NCI-H187 treated with DMSO at 0.1 percent for 48 hours (cell line): ENCODE measurements around the gene CALHM6.

Source experiments
- DNase-seq: peaks from one replicate; lab custom pipeline; 2025; lab: John Stamatoyannopoulos, UW

Gene CALHM6

DNA sequence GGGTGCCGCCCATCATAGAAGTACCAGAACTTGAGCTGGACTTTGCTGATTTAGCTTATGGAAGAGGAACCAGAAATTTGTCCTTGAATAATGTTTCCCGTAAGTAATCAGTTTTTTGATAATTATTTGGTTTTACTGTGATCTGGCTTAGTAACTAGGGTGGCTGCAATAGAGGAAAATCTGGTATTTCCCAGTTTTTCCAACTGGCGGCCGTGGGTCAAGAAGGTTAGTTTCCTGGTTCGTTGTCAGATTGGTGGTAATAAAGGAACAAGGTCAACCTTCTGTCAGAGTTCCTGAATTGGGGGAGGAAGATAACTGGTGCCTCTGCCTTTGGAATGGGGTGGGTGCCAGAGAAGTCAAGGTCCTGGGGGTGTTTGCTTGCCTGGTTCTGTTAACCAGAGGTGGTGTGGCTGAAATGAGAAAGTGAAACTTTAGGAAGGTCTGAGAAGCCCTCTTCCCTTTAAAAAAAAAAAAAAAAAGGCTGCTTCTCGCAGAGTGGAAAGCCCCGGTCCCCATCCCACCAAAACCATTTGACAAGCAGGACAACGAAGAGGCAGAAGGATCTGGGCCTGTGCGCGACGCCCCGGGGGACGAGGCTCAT lies at the start of gene CALHM6:
TSS of gene CALHM6 (plus strand) at position 45 of the 601 bp plus-strand sequence. CDS start at position 600, 555 bp downstream.
- no peak for DNase-seq

DNA sequence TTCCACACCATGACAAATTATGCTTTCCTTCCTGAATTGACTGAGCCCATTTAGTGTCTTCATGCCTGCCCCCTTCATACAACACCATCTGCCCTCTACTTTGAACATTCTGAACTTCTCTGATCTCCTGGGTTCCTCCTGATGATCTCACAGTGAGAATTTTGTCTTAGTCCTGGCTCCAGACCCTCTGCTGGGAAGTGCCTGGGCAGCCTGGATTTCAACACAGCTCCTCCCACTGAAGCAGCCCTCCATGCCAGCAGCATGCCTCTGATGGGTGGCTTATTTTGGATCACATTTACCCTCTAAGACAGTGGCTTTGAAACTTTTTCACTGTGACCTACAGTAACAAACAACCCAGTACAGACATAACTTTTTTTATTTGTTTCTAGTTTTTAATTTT lies 48.9 kb upstream of the CALHM6 start:
- no peak for DNase-seq

DNA sequence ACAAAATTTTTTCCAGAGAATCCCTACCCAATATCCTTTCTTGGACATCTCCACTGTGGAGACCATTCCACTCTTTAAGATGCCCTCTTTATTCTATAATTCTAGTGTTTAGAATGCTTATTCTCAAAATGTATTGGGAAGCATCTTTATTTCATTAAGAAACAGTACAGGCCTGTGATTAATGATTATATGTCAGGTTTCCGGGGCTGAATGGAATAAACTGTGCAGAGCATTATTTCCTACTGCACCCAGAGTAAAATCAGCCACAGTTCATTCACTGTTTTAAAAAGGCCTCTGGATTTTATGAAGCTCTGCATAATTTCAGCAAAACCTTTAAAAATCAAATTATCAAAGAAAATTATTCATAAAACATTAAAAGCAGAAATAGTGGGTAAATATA lies 47.8 kb upstream of the CALHM6 start:
- DNase-seq: no peak

DNA sequence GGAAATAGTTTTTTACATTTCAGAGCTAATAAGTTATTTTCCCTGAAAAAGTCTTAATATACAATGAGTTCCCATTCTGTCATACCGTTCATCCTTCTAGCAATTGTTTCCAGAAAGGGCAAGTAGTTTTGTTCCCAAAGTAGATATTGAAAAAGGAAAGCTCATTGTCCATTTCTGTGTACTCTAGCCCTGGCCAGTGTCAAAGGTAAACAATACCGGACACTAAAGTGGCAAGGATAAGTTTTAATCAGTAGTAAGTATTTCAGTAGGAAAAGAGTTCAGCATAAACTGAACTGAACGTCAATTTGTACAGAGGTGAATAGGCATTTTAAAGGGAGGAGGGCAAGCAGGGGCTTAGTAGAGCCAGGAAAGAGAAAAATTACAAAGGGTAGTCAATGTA lies 43.5 kb upstream of the CALHM6 start:
- DNase-seq: no peak

GRCh38 chr6:116419069-116419786 lies 41.9 kb upstream of the CALHM6 start:
- DNase-seq: no peak

DNA sequence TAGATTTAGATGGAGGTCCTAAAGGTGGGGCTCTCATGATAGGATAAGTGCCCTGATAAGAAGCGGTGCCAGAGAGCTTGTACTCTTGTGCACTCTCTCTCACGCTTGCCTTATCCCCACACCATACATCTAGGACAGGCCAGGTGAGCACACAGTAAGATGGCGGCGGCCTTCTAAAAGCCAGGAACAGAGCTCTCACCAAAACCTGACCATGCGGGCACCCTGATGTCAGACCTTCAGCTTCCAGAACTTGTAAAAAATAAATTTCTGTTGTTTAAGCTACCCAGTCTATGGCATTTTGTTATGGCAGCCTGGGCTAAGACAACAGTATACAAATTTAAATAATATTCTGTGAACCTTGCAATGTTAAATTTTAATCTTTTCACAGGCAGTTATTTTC lies 40.8 kb upstream of the CALHM6 start:
- DNase-seq: no peak

GRCh38 chr6:116422238-116422637 lies 38.9 kb upstream of the CALHM6 start:
- no peak for DNase-seq

DNA sequence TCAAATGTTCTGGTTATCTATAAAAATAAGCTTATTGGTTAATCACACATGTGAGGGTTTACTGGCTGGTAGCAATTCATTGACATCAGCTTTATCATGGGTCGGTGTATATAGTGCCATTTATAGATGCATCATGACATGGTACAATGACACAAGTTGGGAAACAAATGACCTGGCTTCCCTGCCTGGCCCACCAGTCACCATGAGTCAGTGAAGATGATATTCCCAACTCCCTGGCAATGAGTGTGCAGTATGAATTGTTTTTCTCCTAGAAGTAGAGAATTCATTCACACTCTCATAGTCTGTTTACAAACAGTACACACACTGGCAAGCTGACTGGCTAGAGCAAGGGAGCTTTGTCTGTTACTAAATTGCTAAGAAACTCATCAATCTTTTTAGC lies 37.2 kb upstream of the CALHM6 start:
- DNase-seq: no peak

GRCh38 chr6:116426551-116426950 lies 34.6 kb upstream of the CALHM6 start:
- no peak for DNase-seq

GRCh38 chr6:116429111-116429510 lies 32.1 kb upstream of the CALHM6 start:
- no peak for DNase-seq

GRCh38 chr6:116430860-116431259 lies 30.3 kb upstream of the CALHM6 start:
- DNase-seq: no peak

GRCh38 chr6:116431964-116432595 lies 29.1 kb upstream of the CALHM6 start:
- no peak for DNase-seq

DNA sequence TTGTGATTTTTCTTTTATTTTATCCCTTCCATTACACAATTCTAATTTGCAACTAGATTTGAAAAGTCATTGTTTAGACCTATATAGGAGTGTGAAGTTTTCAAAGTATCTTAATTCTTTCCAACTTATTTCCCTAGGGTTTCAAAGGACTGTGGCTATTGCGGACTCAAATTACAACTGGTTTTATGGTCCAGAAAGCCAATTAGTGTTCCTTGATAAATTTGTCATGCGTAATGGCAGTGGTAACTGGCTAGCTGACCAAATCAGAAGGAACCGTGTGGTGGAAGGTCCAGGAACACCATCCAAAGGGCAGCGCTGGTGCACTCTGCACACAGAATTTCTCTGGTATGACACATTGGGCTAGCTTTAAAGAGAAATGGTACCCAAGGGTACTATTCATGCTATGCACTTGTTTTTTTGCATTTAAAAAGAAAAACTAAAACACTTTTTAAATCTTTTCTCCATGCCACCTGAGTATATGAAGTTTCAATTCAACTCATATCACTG lies 27.9 kb upstream of the CALHM6 start:
- no peak for DNase-seq

GRCh38 chr6:116434056-116434725 lies 27.0 kb upstream of the CALHM6 start:
- DNase-seq: no peak

GRCh38 chr6:116436586-116436985 lies 24.6 kb upstream of the CALHM6 start:
- no peak for DNase-seq

DNA sequence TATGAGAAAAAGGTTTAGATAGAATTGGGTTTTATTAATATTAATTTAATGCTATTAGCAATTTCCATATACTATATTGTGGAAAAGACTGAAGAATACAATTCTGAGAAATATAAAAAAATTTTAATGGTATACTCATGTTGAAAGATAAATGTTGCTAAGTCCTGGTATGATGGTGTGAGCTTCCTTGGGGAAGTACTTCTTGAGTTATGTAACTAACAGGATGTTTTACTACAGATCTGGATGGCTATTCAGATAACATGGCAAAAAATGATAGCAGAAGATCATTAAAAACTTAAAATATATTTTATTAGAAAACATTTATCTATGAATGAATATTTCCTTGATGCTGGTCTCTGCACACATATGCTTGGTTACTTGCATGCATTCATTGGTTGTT lies 23.5 kb upstream of the CALHM6 start:
- no peak for DNase-seq

GRCh38 chr6:116438590-116439448 lies 22.4 kb upstream of the CALHM6 start:
- DNase-seq: no peak

- no peak for DNase-seq
Observed at GRCh38 chr6:116439522-116440051, 21.6 kb upstream of the CALHM6 start.

- DNase-seq: no peak
Observed at GRCh38 chr6:116443105-116443504, 18.1 kb upstream of the CALHM6 start.

DNA sequence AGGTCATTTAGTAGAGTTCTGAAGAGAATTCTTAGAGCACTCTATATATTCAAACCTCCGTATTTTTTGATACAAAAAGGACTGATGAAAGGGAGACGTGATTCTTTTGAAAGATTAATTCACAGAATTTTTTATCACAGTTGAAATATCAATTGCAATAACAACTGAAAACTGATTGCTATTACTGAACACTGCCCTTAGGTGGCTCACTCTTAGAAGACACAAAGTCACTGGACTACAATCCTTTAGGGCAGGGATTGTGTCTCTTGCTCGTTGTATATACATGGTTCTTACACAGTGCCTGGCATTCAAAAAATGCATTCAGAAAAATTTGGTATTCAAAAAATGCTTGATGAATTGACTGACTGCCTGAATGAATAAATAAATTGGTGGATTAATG lies 17.1 kb upstream of the CALHM6 start:
- no peak for DNase-seq

DNA sequence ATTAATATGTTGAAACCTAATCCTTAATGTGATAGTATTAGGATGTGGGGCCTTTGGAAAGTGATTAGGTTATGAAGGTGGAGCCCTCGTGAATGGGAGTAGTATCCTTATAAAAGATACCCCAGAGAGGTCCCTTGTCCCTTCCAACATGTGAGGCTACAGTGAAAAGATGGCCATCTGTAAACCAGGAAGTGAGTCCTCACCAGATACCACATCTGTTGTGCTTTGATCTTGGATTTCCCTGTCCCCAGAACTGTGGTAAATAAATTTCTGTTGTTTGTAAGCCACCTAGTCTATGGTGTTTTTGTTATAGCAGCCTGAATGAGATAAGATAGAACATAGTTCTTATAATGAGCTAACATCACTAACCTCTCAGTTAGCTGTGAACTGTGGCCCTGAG lies 16.6 kb upstream of the CALHM6 start:
- no peak for DNase-seq
